Ishikawa (cell line): Measurements from ENCODE around the gene NOX4.
A peak's percentile ranks its signal among the peaks of the same experiment; 100 is the strongest.

Source experiments
- CEBPB ChIP-seq: IDR thresholded peaks from 2 replicates; pipeline ENCODE4 v1.6.1; 2012
- CREB1 ChIP-seq: IDR thresholded peaks from 2 replicates; pipeline ENCODE4 v1.6.1; 2012; ENCODE audit warnings: low read depth
- EGR1 ChIP-seq: IDR thresholded peaks from 2 replicates; pipeline ENCODE4 v1.6.1; 2012
- EP300 ChIP-seq: IDR thresholded peaks from 2 replicates; pipeline ENCODE4 v1.6.1; 2012; ENCODE audit warnings: borderline replicate concordance
- FOXM1 ChIP-seq: IDR thresholded peaks from 2 replicates; pipeline ENCODE4 v1.6.1; 2012; ENCODE audit warnings: low read depth, borderline replicate concordance
- NFIC ChIP-seq: IDR thresholded peaks from 2 replicates; pipeline ENCODE4 v1.6.1; 2012
- RAD21 ChIP-seq: IDR thresholded peaks from 2 replicates; pipeline ENCODE4 v1.6.1; 2012; ENCODE audit warnings: low read depth
- TAF1 ChIP-seq: IDR thresholded peaks from 2 replicates; pipeline ENCODE4 v1.6.1; 2012; ENCODE audit warnings: low read depth, mild to moderate bottlenecking
- TCF12 ChIP-seq: IDR thresholded peaks from 2 replicates; pipeline ENCODE4 v1.6.1; 2012; ENCODE audit warnings: low read depth
- TEAD4 ChIP-seq: IDR thresholded peaks from 2 replicates; pipeline ENCODE4 v1.6.1; 2012
- USF1 ChIP-seq: IDR thresholded peaks from 2 replicates; pipeline ENCODE4 v1.6.1; 2012
- YY1 ChIP-seq: IDR thresholded peaks from 2 replicates; pipeline ENCODE4 v1.6.1; 2012; ENCODE audit warnings: low read depth
- ZBTB7A ChIP-seq: IDR thresholded peaks from 2 replicates; pipeline ENCODE4 v1.6.1; 2012; ENCODE audit warnings: low read depth
- TF ChIP-seq, protein P1 (sequence below): IDR thresholded peaks from 2 replicates; pipeline ENCODE4 v1.6.1; 2012
- TF ChIP-seq, protein P2 (sequence below): IDR thresholded peaks from 2 replicates; pipeline ENCODE4 v1.6.1; 2012; ENCODE audit warnings: low read depth, mild to moderate bottlenecking

Gene NOX4

DNA sequence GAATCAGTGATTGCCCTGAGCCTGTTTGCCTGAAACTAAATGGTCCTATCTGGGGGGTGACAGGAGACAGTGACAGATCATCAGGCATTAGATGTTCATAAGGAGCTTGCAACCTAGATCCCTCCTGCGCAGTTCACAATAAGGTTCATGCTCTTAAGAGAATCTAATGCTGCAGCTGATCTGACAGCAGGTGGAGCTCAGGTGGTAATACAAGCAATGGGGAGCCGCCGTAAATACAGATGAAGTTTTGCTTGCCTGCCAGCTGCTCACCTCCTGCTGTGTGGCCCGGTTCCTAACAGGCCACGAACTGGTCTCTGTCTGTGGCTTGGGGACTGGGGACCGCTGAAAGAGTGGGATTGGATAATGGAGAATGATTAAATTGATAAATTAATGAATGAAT, 14.0 kb downstream of the NOX4 start:
- TF ChIP-seq EGR1 = no peak
- no peak for TF ChIP-seq USF1
- no peak for TF ChIP-seq NFIC
- TF ChIP-seq TAF1 = no peak
- no peak for TF ChIP-seq YY1
- no peak for TF ChIP-seq CEBPB
- TF ChIP-seq, protein P1, sequence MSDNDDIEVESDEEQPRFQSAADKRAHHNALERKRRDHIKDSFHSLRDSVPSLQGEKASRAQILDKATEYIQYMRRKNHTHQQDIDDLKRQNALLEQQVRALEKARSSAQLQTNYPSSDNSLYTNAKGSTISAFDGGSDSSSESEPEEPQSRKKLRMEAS = no peak
- TF ChIP-seq TEAD4 = no peak
- TF ChIP-seq RAD21 = peak; percentile 63
- no peak for TF ChIP-seq ZBTB7A
- 0 out of 2 replicates have a peak, but pooled peaks have one; percentile 34 for TF ChIP-seq TCF12
- TF ChIP-seq FOXM1 = no peak
- TF ChIP-seq CREB1 = no peak
- no peak for TF ChIP-seq EP300

GRCh38 chr11:89463266-89463780, 27.9 kb downstream of the NOX4 start:
- TF ChIP-seq TEAD4 (no peak), NFIC (no peak), TCF12 (no peak), EGR1 (no peak), YY1 (no peak), CEBPB (no peak)

DNA sequence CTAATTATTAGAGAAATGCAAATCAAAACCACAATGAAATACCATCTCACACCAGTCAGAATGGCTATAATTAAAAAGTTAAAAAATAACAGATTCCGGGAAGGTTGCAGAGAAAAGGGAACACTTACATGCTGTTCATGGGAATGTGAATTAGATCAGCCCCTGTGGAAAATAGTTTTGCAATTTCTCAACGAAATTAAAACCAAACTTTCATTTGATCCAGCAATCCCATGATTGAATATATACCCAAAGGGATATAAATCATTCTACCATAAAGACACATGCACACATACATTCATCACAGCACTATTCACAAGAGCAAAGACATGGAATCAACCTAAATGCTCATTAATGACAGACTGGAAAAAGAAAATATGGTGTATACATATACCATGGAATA, 32.5 kb downstream of the NOX4 start:
- TF ChIP-seq, protein P1 = no peak
- TF ChIP-seq TAF1 = no peak
- no peak for TF ChIP-seq CEBPB
- no peak for TF ChIP-seq ZBTB7A
- no peak for TF ChIP-seq FOXM1
- TF ChIP-seq, protein P2, sequence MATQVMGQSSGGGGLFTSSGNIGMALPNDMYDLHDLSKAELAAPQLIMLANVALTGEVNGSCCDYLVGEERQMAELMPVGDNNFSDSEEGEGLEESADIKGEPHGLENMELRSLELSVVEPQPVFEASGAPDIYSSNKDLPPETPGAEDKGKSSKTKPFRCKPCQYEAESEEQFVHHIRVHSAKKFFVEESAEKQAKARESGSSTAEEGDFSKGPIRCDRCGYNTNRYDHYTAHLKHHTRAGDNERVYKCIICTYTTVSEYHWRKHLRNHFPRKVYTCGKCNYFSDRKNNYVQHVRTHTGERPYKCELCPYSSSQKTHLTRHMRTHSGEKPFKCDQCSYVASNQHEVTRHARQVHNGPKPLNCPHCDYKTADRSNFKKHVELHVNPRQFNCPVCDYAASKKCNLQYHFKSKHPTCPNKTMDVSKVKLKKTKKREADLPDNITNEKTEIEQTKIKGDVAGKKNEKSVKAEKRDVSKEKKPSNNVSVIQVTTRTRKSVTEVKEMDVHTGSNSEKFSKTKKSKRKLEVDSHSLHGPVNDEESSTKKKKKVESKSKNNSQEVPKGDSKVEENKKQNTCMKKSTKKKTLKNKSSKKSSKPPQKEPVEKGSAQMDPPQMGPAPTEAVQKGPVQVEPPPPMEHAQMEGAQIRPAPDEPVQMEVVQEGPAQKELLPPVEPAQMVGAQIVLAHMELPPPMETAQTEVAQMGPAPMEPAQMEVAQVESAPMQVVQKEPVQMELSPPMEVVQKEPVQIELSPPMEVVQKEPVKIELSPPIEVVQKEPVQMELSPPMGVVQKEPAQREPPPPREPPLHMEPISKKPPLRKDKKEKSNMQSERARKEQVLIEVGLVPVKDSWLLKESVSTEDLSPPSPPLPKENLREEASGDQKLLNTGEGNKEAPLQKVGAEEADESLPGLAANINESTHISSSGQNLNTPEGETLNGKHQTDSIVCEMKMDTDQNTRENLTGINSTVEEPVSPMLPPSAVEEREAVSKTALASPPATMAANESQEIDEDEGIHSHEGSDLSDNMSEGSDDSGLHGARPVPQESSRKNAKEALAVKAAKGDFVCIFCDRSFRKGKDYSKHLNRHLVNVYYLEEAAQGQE = no peak
- TF ChIP-seq USF1 = no peak
- TF ChIP-seq TEAD4 = no peak
- no peak for TF ChIP-seq NFIC
- TF ChIP-seq TCF12 = no peak
- TF ChIP-seq EP300 = no peak
- no peak for TF ChIP-seq RAD21
- TF ChIP-seq EGR1 = no peak
- no peak for TF ChIP-seq CREB1
- no peak for TF ChIP-seq YY1

DNA sequence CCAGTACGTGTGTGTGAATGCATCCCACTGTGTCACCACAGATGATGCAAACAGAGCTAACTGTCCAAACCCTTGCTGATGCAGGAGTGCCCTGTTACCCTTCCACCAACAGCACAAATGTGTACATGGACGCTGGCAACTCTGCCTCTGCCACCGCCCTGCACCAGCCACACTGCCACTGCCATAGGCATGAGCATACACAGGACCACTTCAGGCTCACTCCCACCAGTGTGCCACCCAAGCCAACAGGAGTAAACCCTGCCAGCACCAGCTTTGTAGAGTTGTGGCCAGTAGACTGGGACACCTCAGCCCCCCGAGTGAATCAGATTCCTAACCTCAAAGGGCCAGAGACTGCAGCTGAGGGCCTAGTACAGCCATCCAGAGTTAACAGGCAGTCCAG, 34.0 kb downstream of the NOX4 start:
- TF ChIP-seq, protein P1 = no peak
- TF ChIP-seq TEAD4 = no peak
- no peak for TF ChIP-seq NFIC
- no peak for TF ChIP-seq FOXM1
- TF ChIP-seq, protein P2 = no peak
- TF ChIP-seq TAF1 = no peak
- TF ChIP-seq CEBPB = no peak
- no peak for TF ChIP-seq ZBTB7A
- no peak for TF ChIP-seq USF1
- TF ChIP-seq TCF12 = no peak

DNA sequence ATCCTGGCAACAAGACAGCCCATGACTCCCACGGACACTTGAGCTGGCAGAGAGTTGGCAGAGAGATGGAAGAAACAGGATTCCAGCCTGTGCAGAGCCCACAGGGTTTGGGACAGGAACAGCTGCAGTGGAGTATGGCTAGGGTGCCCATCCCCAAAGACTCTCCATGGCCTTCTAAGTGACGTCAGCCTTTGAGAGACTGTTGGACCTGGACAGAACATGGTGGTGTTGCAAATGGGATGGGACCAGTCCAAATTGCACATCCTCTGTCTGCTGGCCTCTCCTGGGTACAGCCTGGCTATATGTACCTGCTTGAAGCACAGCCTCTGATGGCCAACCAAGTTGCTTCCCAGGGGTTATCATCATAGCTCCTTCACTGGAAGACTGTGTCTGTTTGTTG, 34.5 kb downstream of the NOX4 start:
- TF ChIP-seq RAD21 (no peak), FOXM1 (no peak), CREB1 (no peak), TEAD4 (no peak), EGR1 (no peak), CEBPB (no peak), USF1 (no peak), TAF1 (no peak), TCF12 (no peak), YY1 (no peak), ZBTB7A (no peak), EP300 (no peak), NFIC (no peak)
- TF ChIP-seq, protein P2 = no peak
- TF ChIP-seq, protein P1 = no peak
